GM19025 (cell line): ENCODE results near the gene OR2F2.
A peak's percentile ranks its signal among the peaks of the same experiment; 100 is the strongest.

Source experiments
- ATAC-seq: cut with Tn5 transposase; IDR thresholded peaks from one replicate; pipeline ENCODE4 v1.9.1; 2021; ENCODE audit warnings: mild to moderate bottlenecking, low read depth, moderate library complexity; ENCODE audit not compliant: unreplicated experiment

Gene OR2F2, protein sequence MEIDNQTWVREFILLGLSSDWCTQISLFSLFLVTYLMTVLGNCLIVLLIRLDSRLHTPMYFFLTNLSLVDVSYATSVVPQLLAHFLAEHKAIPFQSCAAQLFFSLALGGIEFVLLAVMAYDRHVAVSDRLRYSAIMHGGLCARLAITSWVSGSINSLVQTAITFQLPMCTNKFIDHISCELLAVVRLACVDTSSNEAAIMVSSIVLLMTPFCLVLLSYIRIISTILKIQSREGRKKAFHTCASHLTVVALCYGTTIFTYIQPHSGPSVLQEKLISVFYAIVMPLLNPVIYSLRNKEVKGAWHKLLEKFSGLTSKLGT

DNA sequence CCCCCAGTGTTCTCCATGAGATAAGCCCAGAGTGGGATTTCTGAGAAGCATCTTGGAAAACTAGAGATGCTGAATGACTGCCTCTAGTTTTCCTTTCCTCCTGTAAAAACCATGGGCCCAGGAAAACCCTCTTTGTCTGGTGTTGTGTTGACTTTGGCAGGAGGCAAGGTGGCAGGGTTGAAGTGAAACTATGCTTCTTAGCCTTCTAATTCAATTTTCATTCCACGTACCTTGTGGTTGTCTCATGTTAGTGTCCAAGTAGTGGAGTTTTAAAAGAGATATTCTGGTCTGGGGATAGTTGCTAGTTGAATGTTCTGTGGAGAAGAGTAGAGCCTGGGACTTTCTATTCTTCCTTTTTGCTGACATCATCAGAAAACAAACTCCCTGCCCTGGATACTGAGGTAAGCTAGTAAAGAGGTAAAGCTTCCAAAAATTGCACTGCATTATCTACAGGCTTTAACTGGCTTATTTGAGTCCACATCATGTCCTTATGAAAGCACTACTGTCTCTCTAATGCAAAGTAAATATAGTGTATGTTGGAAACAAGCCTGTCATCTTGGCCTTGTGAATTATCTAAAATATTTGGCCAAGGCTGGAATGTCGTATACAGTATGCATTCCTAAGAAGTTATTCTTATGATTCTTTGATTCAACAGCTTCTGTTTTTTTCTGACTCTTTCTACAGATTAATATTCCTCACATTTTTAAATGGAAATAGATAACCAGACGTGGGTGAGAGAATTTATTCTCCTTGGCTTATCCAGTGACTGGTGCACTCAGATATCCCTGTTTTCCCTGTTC is at the start of gene OR2F2:
Gene OR2F2 (plus strand): TSS at position 708 of the 800 bp plus-strand sequence. CDS start 0 bp downstream, at position 708.
- ATAC-seq: no peak

DNA sequence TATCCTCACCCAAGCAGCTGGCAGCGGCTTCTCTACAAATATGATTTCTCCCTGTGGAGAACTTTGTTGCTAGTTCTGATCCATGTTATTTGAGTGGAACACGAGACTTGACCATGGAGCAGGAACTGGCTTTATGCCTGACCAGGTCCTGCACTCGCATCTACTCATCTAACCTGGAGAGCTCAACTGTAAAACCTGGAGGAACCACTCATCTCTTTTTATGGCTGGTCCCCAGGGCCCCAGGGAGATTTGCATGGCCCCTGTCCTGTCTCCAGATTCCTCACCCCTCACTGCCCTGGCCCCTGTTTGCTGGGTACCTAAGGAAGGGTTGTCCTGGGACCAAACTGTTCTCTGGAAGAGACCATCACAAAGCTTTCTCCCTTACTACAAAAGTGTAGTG is 49.1 kb upstream of the OR2F2 start:
- ATAC-seq: no peak

DNA sequence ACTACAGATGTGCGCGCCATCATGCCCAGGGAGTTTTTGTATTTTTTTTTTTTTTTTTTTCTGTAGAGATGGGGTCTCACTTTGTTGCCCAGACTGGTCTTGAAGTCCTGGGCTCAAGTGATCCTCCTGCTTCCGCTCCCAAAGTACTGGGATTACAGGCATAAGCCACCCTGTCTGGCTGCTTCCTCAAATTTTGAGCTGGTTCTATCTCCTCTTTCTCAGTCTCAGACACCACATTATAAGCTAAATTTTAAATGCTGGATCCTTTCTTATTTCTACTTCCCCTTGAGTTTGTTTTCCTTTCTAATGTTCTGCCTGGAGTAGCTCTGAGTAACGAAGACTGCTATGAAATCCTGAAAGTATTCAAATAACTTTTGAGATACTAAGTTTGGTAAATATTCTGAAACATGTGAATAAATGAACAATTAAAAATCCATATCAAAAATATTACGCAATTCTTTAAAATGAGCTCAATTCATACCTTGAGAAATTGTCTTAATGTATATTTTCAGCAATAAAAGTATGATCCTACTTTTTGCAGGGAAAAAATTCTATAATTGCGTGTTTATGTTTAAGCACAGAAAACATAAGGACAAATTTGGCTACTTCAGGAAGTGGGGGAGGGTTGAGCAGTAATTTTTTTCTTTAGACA is 48.1 kb upstream of the OR2F2 start:
- ATAC-seq: no peak

DNA sequence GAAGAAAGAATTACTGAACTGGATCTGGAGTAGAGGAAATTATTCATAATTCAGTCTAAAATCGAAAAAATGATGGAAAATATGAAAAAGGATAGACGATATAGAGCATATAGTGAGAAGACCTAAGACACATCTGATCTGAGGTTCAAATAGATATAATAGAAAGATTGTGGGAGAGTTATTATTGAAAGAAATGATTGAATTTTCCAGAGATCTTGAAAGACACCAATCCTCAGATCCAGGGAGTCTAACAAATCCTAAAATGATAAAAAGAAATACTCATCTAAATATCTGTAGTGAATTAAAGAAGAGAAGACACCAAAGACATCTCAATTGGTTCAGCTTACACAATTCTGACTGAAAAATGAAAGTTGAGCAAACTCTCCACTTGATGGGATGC is 46.0 kb upstream of the OR2F2 start:
- ATAC-seq: no peak

DNA sequence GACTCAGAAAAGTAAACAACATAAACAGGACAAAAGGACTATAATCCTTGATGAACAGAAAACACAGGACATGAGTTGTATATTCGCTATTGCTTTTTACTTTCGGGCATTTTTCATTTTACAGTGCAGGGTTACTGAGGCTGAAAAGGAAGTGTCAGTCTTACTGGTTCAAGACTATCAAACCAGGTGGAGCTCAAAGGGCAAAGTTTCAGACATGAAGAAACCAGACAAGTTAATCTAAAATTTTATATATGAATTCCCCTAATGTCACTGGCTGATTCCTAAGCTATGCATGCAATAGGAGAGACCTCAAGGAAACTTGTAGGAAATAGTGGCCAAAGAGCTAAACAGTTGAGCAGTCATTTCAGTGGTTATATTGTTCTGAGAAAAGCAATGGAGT is 44.5 kb upstream of the OR2F2 start:
- ATAC-seq: no peak

DNA sequence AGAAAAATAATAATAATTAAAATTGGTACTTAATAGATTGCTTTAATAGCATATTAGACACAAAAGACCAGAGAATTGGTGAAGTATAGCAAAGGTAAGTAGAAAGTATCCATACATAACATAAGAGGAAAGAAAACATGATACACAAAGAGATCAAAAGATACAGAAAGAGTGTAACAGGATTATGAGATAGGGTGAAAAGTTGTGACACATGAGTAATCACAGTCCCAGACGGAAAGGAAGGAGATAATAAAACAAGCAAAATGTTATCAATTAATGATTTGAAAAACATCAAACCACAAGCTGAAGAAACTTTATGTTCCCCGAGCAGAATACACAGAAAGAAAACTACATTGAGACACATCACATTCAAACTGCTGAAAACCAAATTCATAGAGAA is 43.6 kb upstream of the OR2F2 start:
- ATAC-seq: no peak

DNA sequence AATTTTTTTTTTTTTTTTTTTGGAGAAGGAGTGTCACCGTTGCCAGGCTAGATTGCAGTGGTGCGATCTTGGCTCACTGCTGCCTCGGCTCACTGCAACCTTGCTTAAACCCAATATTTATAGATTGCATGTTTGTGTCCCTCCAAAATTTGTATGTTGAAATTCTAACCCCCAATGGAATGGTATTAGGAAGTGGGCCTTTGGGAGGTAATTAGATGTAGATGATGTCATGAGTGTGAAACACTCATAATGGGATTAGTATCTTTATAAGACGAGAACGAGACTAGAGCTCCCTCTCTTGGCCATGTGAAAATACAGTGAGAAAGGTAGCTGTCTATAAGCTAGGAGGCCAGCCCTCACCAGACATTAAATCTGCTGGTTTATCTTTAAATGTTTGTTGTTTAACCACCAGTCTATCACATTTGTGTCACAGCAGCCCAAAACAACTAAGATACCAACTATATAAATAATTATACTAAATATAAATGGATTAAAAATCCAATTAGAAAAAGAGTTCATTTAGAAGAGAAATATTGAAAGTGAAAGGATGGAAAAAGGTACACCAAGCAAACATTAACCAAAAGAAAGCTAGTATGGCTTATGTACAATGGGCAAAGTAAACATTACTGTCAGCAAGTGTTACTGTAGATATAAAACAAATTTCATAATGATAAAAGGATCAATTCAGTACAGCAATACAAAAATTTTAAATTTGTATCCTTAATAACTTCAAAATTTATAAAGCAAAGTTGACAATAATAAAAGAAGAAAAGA is 42.3 kb upstream of the OR2F2 start:
- ATAC-seq: peak; percentile 96

DNA sequence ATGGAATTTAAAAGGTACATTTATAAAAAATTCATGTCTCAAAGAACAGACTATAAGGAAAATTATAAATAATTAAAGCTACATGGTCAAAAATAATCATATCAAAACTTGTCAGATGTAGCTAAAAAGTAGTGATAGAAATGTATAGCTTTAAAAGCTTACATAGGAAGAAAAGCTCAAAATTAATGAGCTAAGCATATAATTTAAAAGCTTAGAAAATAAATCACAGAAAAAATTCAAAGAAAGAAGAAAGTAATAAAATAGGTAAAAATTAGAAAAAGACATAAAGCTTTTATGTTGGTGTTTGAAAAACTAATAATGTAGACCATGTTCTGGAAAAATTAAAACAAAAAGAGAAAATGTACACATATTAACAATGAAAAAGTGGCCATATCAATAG is 38.4 kb upstream of the OR2F2 start:
- ATAC-seq: no peak

DNA sequence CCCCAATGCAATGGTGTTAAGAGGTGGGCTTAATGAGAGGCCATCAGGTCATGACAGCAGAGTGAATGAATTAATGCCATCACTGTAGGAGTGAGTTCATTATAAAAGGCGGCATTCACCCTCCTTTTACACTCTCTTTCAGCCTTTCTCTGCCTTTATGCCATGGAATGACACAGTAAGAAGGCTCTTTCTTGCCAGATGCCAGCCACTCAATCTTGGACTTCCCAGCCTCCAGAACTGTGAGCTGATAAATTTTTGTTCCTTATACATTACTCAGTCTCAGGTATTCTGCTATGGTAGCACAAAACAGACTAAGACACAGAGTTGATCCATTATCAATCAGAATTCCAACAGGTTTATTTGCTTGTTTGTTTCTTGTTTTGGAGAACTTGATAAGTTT is 36.2 kb upstream of the OR2F2 start:
- no peak for ATAC-seq

DNA sequence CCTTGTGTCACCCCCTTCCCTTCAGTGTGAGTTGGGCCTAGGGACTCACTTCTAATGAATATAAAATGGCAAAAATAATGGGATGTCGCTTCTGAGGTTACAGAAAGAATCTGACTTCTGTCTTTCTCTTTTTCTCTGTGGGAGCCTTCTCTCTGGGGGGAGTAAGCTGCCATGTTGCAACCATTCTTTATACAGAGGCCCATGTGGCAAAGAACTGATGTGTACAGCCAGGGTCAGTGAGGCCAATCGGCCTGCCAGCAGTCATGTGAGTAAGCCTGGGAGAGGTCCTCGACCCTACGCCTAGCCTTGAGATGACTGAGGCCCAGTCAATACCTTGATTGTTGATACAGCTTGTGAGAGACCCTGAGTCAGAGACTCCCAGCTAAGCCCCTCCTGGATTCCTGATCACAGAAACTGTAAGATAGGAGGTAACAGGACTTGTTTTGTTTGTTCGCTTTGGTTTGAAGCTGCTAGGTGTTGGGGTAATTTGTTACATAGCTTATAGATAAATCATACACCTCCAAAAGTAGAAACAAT is 34.7 kb upstream of the OR2F2 start:
- no peak for ATAC-seq

DNA sequence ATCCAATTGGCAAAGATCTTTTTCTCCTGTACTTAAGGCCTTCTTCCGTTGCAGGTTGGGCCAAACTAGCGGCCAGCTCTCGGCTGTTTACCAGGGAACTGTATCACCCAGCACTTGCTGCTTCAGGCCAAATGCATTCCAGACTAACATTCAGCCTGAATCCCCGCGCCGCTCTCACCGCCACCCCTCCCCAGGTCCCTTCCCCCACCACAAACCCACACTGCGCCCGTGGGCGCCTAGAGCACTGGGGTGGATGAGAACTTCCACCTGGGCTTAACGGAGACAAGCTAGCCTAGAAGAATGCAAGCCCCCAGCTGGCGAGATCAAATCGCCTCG is 33.7 kb upstream of the OR2F2 start:
- ATAC-seq: no peak

DNA sequence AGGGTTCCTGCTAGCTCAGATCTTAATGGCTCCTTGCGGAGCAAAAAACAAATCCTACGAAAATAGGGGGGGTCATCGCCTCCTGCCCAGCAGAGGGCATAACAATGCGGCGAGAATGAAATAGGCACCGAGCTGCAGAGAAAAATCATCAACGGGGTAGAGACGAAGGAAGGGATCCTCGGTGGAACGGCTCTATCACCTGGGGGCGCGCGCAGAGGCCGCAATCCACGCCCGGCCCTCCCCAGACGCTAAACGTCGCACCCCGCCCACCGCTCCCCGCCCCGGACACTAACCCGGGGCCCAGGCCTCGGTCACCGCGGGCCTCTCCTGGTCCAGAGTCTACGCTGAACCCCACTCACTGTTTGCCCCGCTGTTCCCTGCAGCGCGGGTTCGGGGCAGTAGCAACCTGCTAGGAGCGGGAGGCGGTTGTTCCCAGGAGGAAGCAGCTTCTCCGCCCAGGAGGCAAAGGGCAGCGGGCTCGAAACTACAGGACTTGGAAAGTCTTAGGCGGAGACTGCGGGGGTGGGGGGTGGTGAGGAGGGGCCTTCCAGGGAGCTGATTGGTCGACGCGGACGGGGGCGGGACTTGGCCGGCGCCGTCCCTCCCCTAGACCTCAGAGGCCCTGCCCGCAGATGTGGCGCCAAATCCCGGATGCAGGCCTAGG is 33.2 kb upstream of the OR2F2 start, which contains the start of gene TCAF1:
Gene TCAF1 (minus strand): TSS at position 509 of the 664 bp plus-strand sequence. CDS start 25,568 bp downstream, outside the sequence.
- ATAC-seq: peak; percentile 95

DNA sequence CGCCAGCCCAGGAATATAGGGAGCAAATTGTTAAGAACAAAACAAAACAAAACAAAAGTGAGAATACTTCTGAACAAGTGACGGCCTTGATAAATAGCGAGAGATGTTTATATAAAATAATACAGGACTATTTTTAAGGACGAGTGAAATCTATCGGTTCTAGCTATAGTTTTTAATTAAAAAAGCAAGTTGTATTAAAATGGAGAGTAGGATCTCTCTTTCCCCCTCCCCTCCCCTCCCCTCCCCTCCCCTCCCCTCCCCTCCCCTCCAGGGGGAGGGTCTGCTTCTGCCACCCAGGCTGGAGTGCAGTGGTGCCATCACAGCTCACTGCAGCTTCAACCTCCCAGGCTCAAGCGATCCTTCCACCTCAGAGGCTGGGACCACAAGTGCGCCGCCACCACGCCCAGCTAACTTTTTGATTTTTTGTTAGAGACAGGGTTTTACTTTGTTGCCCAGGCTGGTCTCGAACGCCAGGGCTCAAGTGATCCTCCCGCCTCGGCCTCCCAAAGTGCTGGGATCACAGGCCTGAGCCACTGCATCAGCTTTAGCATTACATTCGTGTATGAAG is 32.6 kb upstream of the OR2F2 start:
- no peak for ATAC-seq

DNA sequence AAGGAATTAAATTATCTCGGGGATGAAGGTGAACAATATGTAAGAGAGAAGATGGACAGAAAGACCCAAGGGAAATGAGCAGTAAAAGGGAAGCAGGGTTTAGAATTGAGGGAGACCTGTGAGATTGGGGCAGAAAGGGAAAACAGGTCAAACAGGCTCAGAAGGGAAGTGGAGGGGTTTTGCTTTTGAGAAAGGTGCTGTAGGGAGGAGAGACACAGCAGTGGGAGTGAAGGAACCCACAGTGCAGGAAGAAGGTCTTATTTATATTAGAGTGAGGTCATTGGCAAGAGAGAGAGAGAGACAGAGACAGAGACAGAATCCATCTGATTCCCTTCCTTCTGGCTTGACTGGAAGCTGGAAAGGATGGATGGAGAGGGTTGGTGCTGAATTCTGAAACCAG is 29.5 kb upstream of the OR2F2 start:
- ATAC-seq: no peak

DNA sequence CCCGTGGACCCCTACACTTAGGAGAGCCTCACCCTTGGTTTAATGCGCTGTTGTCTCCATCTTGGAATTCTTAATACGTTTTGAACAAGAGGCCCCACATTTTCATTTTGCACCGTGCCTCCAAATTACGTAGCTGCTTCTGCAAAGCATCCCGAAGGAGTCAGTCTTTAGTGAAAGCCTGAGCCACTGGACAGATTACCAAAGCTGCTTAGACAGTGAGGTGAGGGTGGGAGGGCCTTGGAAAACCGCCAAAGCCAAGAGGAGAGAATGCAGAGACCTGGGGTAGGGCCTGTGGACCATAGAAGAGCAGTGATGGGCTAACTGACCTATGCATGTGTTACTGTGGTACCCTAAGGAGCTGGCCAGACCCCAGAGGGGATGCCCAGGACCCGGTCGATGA is 28.9 kb upstream of the OR2F2 start:
- no peak for ATAC-seq

DNA sequence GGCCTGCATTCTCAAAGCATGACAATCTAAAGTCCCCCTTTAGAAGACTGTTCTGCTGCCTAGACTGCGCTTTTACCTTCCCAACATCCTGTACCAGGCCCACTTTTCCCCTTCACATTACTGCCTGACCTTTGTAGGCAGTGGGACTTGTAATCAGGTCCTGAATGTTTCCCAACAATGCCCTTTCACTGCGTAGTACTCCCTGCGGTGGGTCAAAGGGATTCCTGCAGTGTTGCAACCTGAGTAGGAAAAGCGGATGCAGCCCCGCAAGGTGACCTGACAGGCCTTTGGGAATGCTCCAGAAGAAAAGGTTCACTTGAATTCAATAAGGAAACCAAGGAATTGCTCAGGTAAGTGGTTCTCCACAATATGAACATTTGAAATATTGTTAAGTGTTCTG is 28.1 kb upstream of the OR2F2 start:
- no peak for ATAC-seq

DNA sequence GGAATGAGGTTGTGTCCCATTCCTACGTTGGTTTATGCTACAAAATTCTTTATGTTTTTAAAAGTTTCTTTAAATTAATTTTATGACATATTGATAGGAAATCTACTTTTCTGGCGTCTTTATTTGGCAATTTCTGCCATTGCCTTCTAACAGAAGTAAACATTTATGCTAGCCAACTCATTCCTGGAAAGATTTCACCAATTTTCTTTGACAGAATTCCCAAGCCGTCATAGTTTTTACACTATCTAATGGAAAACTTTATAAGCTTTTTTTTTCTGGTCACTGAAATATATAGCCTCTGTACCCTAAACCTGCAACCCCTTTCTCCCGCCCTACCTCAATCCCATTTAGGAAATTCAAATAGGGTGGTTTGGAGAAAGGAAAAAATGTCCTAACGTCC is 26.9 kb upstream of the OR2F2 start:
- ATAC-seq: no peak

DNA sequence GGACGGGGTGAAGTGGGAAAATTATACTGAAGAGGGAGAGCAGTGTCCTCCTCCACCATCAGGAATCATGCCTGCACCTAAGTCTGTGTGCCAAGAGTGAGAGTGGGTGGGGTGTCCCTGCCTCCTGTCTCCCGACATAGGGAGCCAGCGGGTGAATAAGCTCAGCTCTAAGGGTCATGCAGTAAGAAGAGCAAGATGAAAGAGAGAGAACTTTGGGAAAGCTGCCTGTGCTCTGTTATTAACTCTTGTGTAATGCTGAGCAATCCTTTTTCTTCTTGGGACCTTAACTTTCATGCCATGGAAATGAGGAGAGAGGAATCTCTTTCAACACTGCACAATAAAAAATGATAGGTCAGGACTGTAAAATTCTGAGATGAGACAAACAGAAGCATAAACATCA is 25.2 kb upstream of the OR2F2 start:
- ATAC-seq: no peak

DNA sequence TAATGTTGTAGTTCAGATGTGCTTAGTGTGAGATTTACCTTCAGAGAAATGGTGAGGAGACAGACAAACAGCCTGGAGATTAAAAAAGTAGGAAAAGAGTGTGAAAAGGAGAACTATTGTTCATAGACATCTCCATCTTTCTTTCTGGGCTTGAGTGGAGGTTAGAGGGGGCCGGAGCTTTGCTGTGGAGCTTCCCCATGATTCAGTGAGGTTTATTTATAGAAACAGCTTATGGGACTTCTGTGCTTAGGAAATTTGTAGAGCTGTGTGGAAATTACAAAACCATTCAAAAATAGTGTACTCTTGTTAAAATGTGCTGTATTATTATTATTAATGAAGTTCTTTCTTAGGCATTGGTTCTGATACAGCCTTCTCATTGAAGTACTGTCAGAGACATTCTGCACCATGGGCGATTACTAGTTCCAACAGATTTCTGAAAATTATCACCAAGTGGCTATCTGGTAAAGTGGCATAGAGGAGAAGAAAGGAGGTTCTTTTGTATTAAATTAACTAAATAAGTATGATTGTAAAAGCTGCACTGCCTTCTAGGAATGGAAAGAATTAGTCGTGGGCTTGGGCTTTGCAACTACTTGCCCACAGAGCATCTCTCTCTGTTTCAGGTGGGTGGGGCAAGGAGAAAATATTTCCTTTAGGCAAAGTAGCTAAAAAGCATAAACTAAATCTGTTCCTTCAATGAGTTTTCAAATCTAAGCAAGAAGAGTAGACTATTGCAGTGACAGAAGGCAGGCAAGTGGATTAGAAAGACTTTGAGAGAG is 24.4 kb upstream of the OR2F2 start:
- no peak for ATAC-seq
